Measurements from ENCODE around the gene RIT2.

Gene RIT2

GRCh38 chr18:42922363-42922762 is 193.1 kb downstream of the RIT2 start:
- DNase-seq = no peak

- DNase-seq = no peak
These were observed 194.2 kb downstream of the RIT2 start for GRCh38 chr18:42921226-42921737.

- DNase-seq = no peak
These were observed 194.9 kb downstream of the RIT2 start for GRCh38 chr18:42920621-42921020.

GRCh38 chr18:42915299-42915698 is 200.2 kb downstream of the RIT2 start:
- no peak for DNase-seq

GRCh38 chr18:42914476-42914875 is 201.0 kb downstream of the RIT2 start:
- DNase-seq = no peak

GRCh38 chr18:42909095-42909494 is 206.4 kb downstream of the RIT2 start:
- DNase-seq = no peak

GRCh38 chr18:42906761-42907160 is 208.7 kb downstream of the RIT2 start:
- no peak for DNase-seq

- no peak for DNase-seq
These were observed 214.3 kb downstream of the RIT2 start for GRCh38 chr18:42901161-42901560.

- no peak for DNase-seq
These were observed 221.5 kb downstream of the RIT2 start for GRCh38 chr18:42893977-42894376.

- no peak for DNase-seq
These were observed 223.3 kb downstream of the RIT2 start for GRCh38 chr18:42892181-42892580.

GRCh38 chr18:42891705-42892104 is 223.8 kb downstream of the RIT2 start:
- DNase-seq = no peak

- DNase-seq = no peak
These were observed 232.3 kb downstream of the RIT2 start for GRCh38 chr18:42883169-42883568.

- no peak for DNase-seq
These were observed 233.4 kb downstream of the RIT2 start for GRCh38 chr18:42882122-42882521.

- DNase-seq = no peak
These were observed 242.6 kb downstream of the RIT2 start for GRCh38 chr18:42872838-42873237.

- no peak for DNase-seq
These were observed 250.6 kb downstream of the RIT2 start for GRCh38 chr18:42864876-42865275.

GRCh38 chr18:42861271-42861670 is 254.2 kb downstream of the RIT2 start:
- no peak for DNase-seq

- no peak for DNase-seq
These were observed 254.9 kb downstream of the RIT2 start for GRCh38 chr18:42860548-42860947.

GRCh38 chr18:42860011-42860410 is 255.5 kb downstream of the RIT2 start:
- no peak for DNase-seq

- no peak for DNase-seq
These were observed 260.9 kb downstream of the RIT2 start for GRCh38 chr18:42854558-42854957.

- DNase-seq = no peak
These were observed 265.1 kb downstream of the RIT2 start for GRCh38 chr18:42850174-42851083.

- DNase-seq = no peak
These were observed 276.1 kb downstream of the RIT2 start for GRCh38 chr18:42839408-42839807.

GRCh38 chr18:42838546-42839145 is 276.8 kb downstream of the RIT2 start:
- DNase-seq = no peak

- no peak for DNase-seq
These were observed 284.5 kb downstream of the RIT2 start for GRCh38 chr18:42830936-42831335.

- no peak for DNase-seq
These were observed 286.6 kb downstream of the RIT2 start for GRCh38 chr18:42828881-42829280.
